ENCODE measurements around the gene FKBP15.

GRCh38 chr9:113227436-113227835 is 6.4 kb upstream of the FKBP15 start:
- TF ChIP-seq CTCF (conservative IDR thresholded peaks at IDR 0.05; ENCODE audit: low read depth, low read length) (no peak), FOS (IDR thresholded peaks at IDR 0.05; ENCODE audit: low read depth, low read length) (no peak), SMC3 (IDR thresholded peaks at IDR 0.05; ENCODE audit: low read depth, low read length) (no peak), MXI1 (IDR thresholded peaks at IDR 0.05; ENCODE audit: borderline replicate concordance, low read depth, low read length) (no peak), POLR2A (IDR thresholded peaks at IDR 0.05; ENCODE audit: low read depth, low read length) (no peak), USF2 (IDR thresholded peaks at IDR 0.05; ENCODE audit: low read depth, low read length) (no peak), RAD21 (IDR thresholded peaks at IDR 0.05; ENCODE audit: low read length) (no peak), MAFK (IDR thresholded peaks at IDR 0.05; ENCODE audit: low read depth, low read length) (no peak), RCOR1 (IDR thresholded peaks at IDR 0.05; ENCODE audit: insufficient replicate concordance, low read length) (no peak), CEBPB (IDR thresholded peaks at IDR 0.05; ENCODE audit: low read depth, low read length) (no peak), ELK1 (IDR thresholded peaks at IDR 0.05; ENCODE audit: borderline replicate concordance, low read depth, low read length) (no peak)

Data from IMR-90 (cell line).